Astrocyte (in vitro differentiated cells and primary cell): ENCODE results near the gene JMJD7. TPM values are rescaled to one million over a fixed set of nuclear protein-coding genes. Genes with fewer than 3 reads are reported as not detected.

Experiments used
- DNase-seq: peaks from one replicate; pipeline ENCODE4 v3.0.0-alpha.2; 2010; ENCODE audit warnings: low read depth
- FAIRE-seq: peaks from 2 replicates; lab custom pipeline; 2011; peaks lifted over from hg19 to GRCh38; lab: Jason Lieb, UNC
- H2AFZ ChIP-seq: 2 replicates; pipeline ENCODE4 v1.6.0; 2012; ENCODE audit warnings: low read depth, low read length, inconsistent platforms
- H3K27ac ChIP-seq: 2 replicates; pipeline ENCODE4 v1.5.1; 2011; ENCODE audit warnings: low read depth, low read length, inconsistent platforms
- H3K27me3 ChIP-seq: 2 replicates; pipeline ENCODE4 v1.6.0; 2011; ENCODE audit warnings: low read length, inconsistent platforms; ENCODE audit not compliant: insufficient read depth
- H3K36me3 ChIP-seq: 2 replicates; pipeline ENCODE4 v1.5.1; 2011; ENCODE audit warnings: low read length, inconsistent platforms; ENCODE audit not compliant: insufficient read depth
- H3K4me1 ChIP-seq: 2 replicates; pipeline ENCODE4 v1.5.1; 2011; ENCODE audit warnings: low read length, inconsistent platforms; ENCODE audit not compliant: insufficient read depth
- H3K4me2 ChIP-seq: 2 replicates; pipeline ENCODE4 v1.6.0; 2012; ENCODE audit warnings: low read length, inconsistent platforms
- H3K4me3 ChIP-seq: 2 replicates; pipeline ENCODE4 v1.5.1; 2011; ENCODE audit warnings: low read depth, mild to moderate bottlenecking, low read length, inconsistent platforms; ENCODE audit not compliant: insufficient read depth
- H3K79me2 ChIP-seq: 2 replicates; pipeline ENCODE4 v1.6.0; 2012; ENCODE audit warnings: mild to moderate bottlenecking, low read length, inconsistent platforms; ENCODE audit not compliant: insufficient read depth
- H3K9ac ChIP-seq: 2 replicates; pipeline ENCODE4 v1.6.0; 2012; ENCODE audit warnings: mild to moderate bottlenecking, low read length, inconsistent platforms
- H3K9me3 ChIP-seq: 2 replicates; pipeline ENCODE4 v1.5.1; 2012; ENCODE audit warnings: low read depth, mild to moderate bottlenecking, low read length, inconsistent platforms; ENCODE audit not compliant: insufficient read depth
- H4K20me1 ChIP-seq: 2 replicates; pipeline ENCODE4 v1.6.0; 2012; ENCODE audit warnings: low read length, inconsistent platforms; ENCODE audit not compliant: insufficient read depth
- H3K27ac Mint-ChIP-seq: one replicate; pipeline ENCODE4 v1.8.0; 2021; ENCODE audit warnings: mild to moderate bottlenecking, mixed read lengths; ENCODE audit not compliant: unreplicated experiment
- H3K27me3 Mint-ChIP-seq: one replicate; pipeline ENCODE4 v1.8.0; 2021; ENCODE audit warnings: low read depth, mixed read lengths; ENCODE audit not compliant: unreplicated experiment
- H3K36me3 Mint-ChIP-seq: one replicate; pipeline ENCODE4 v1.8.0; 2021; ENCODE audit warnings: low read depth, mixed read lengths; ENCODE audit not compliant: unreplicated experiment
- H3K4me1 Mint-ChIP-seq: one replicate; pipeline ENCODE4 v1.8.0; 2021; ENCODE audit warnings: low read depth, mixed read lengths; ENCODE audit not compliant: unreplicated experiment
- H3K4me3 Mint-ChIP-seq: one replicate; pipeline ENCODE4 v1.8.0; 2021; ENCODE audit warnings: mild to moderate bottlenecking, moderate library complexity, mixed read lengths; ENCODE audit not compliant: unreplicated experiment
- H3K9me3 Mint-ChIP-seq: one replicate; pipeline ENCODE4 v1.8.0; 2021; ENCODE audit warnings: mild to moderate bottlenecking, mixed read lengths; ENCODE audit not compliant: unreplicated experiment
- EZH2 ChIP-seq: IDR thresholded peaks from 2 replicates; pipeline ENCODE4 v1.6.1; 2012; ENCODE audit warnings: mild to moderate bottlenecking, low read length, inconsistent platforms; ENCODE audit not compliant: insufficient read depth
- total RNA-seq: library from RNA; stranded (reverse); gene quantifications from 2 replicates; pipeline ENCODE4 v1.2.1, GENCODE V29; 2021
- TF ChIP-seq, protein P1 (sequence below): IDR thresholded peaks from 2 replicates; pipeline ENCODE4 v1.5.1; 2011; ENCODE audit warnings: low read depth, mild to moderate bottlenecking, inconsistent platforms, low read length, moderate library complexity; ENCODE audit not compliant: insufficient read depth

The JMJD7 gene
- total RNA-seq, 1 donor from 2014 or later = 7.6 TPM

DNA sequence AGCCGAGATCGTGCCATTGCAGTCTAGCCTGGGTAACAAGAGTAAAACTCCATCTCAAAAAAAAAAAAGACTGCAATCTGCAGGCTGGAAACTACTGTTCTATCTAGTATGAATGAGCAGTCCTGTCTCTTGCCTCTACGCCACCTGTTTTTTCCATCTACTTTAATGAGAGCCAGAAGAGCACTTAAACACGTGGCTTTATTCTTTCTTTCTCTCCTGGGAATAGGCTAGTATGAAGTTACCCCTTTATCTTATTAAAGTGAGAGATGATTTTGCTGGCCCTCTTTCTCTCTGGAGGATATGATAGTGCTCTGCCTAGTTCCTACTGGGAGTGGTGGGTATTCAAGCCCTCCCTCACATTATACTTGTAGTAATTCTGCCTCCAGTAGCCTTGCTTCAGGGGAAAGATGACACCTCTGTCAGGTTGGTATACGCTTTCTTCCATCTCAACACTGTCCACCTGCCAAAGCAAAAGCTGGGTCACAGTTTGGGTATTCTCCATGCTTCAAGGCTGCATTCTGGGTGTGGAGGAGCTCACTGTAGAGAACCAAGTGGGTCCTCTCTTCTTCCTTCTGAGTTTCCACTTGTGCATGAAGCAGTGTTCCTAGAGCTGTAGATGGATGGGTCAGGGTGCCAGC lies 35.8 kb upstream of the JMJD7 start:
- peak overlapping the region; percentile 89 for H3K27ac Mint-ChIP-seq
- H3K36me3 ChIP-seq = no peaks in the 10 kb centered on the region
- H3K36me3 Mint-ChIP-seq = no peaks in the 10 kb centered on the region
- H2AFZ ChIP-seq = no peak overlapping the region
- no peaks in the 10 kb centered on the region for H3K9me3 ChIP-seq
- no peak overlapping the region for H3K9ac ChIP-seq
- H3K27ac ChIP-seq = peak overlapping the region; percentile 91
- FAIRE-seq = no peak
- no peak for DNase-seq
- peaks cover 23% of the 10 kb centered on the region for H3K4me1 ChIP-seq
- H3K9me3 Mint-ChIP-seq = no peaks in the 10 kb centered on the region
- H3K27me3 Mint-ChIP-seq = no peaks in the 10 kb centered on the region
- TF ChIP-seq EZH2 = no peak
- TF ChIP-seq, protein P1, sequence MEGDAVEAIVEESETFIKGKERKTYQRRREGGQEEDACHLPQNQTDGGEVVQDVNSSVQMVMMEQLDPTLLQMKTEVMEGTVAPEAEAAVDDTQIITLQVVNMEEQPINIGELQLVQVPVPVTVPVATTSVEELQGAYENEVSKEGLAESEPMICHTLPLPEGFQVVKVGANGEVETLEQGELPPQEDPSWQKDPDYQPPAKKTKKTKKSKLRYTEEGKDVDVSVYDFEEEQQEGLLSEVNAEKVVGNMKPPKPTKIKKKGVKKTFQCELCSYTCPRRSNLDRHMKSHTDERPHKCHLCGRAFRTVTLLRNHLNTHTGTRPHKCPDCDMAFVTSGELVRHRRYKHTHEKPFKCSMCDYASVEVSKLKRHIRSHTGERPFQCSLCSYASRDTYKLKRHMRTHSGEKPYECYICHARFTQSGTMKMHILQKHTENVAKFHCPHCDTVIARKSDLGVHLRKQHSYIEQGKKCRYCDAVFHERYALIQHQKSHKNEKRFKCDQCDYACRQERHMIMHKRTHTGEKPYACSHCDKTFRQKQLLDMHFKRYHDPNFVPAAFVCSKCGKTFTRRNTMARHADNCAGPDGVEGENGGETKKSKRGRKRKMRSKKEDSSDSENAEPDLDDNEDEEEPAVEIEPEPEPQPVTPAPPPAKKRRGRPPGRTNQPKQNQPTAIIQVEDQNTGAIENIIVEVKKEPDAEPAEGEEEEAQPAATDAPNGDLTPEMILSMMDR = no peak
- H3K79me2 ChIP-seq = peaks cover 78% of the 10 kb centered on the region
- no peak overlapping the region for H3K4me3 ChIP-seq
- no peaks in the 10 kb centered on the region for H3K27me3 ChIP-seq
- H3K4me3 Mint-ChIP-seq = no peak overlapping the region
- peaks cover 60% of the 10 kb centered on the region for H3K4me1 Mint-ChIP-seq
- peak overlapping the region; percentile 79 for H3K4me2 ChIP-seq
- peaks cover 48% of the 10 kb centered on the region for H4K20me1 ChIP-seq

DNA sequence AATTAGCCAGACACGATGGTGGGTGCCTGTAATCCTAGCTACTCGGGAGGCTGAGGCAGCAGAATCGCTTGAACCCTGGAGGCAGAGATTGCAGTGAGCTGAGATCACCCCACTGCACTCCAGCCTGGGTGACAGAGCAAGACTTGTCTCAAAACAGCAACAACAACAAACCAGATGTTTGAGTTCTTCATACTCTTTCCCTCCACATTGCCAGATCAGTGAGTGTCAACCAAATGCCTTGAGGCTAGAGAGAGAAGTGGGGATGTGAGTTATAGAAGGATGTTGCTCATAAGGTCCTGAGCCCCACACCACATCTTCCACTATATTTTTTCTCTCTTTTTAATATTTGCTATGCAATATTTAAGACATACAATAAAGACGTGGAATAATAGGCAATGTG lies 33.8 kb upstream of the JMJD7 start:
- FAIRE-seq (no peak), DNase-seq (no peak)
- no peaks in the 10 kb centered on the region for H3K9me3 Mint-ChIP-seq
- H3K36me3 ChIP-seq = no peaks in the 10 kb centered on the region
- peaks cover 71% of the 10 kb centered on the region for H3K79me2 ChIP-seq
- H3K27ac ChIP-seq = no peak overlapping the region
- H3K9me3 ChIP-seq = no peaks in the 10 kb centered on the region
- no peak overlapping the region for H3K4me3 ChIP-seq
- peak overlapping the region; percentile 18 for H3K27ac Mint-ChIP-seq
- no peak overlapping the region for H3K9ac ChIP-seq
- H3K27me3 ChIP-seq = no peaks in the 10 kb centered on the region
- H4K20me1 ChIP-seq = peaks cover 51% of the 10 kb centered on the region
- H2AFZ ChIP-seq = no peak overlapping the region
- no peak overlapping the region for H3K4me2 ChIP-seq
- TF ChIP-seq EZH2 = no peak
- TF ChIP-seq, protein P1 = no peak
- peaks cover 4% of the 10 kb centered on the region for H3K36me3 Mint-ChIP-seq
- no peaks in the 10 kb centered on the region for H3K27me3 Mint-ChIP-seq
- peaks cover 63% of the 10 kb centered on the region for H3K4me1 Mint-ChIP-seq
- H3K4me3 Mint-ChIP-seq = no peak overlapping the region
- peaks cover 25% of the 10 kb centered on the region for H3K4me1 ChIP-seq
